Activated CD4-positive, CD25-positive, alpha-beta regulatory T cell treated with anti-CD3 and anti-CD28 coated beads, Interleukin-2, amount 50 U/mL, for 72 hours (primary cell): ENCODE data around the gene LAMTOR1.

Experiments
- DNase-seq: peaks from one replicate; pipeline ENCODE4 v3.0.0; 2021

Gene LAMTOR1

DNA sequence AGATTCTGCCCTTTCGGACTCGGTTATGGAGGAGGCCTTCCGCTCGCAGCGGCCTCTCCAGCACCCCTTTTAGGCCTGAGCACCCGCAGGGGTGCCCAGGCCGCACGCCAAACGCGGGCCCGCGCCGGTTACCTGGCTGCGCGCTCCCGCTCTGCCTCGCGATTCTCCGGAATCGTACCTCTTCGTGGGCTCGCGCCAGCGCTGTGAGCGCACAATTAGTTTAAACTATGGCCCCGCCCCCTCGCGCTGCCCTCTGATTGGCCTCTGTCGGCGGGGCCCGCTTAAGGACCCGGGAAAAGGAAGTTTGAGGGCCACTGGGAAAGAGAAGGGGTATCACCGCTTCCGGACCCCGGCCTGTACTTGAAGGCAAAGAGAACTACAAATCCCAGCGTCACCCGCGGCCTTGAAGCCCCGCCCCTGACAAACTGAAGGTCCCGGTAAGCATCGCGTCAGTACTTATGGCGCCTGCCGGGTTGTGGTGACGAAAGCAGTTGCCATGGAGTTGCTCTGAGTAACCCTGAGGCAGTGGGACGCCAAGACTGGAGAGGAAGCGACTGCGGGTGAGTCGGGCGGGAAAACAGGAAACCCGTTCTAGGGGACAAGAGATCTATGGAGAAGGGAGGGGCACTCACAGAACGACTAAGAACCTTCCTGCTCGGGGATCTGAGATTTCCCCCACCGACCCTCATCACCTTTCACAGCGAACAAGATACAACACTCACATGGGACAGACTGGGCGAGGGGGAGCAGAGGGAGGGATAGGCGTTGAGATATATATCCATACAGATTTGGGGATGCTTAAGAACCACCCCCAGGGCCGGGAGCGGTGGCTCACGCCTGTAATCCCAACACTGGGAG is 22.5 kb downstream of the LAMTOR1 start, which contains the start of the genes LRRC51 and NUMA1:
TSS of gene LRRC51 (plus strand) at position 525 of the 858 bp plus-strand sequence. CDS start 8,234 bp downstream, outside the sequence.
TSS of gene NUMA1 (minus strand) at position 217 of the 858 bp plus-strand sequence. CDS start 44,599 bp downstream, outside the sequence.
- DNase-seq, result peak; percentile 98

DNA sequence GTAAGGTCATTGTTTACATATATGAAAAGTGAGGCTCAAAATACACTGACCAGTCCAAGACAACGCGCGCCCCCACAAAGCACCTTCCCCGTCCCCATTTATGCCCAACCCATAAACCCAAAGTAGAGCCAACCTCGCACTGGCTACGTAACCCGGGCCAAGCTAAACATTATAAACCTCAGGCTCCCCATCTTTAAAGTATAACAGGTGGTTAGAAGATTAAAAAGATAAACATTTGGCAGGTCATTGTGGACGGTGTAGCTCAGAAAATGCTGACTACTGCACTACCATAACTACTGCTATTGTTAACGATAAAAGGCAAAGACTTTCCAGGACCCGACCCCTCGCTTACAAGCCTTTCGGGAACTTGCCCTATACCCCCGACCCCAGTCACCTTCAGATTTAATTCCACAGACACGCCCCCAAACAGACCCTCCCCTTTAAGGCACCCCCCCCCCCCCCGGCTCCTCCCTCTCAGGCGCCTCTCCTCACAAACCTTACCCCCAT is 23.2 kb downstream of the LAMTOR1 start:
- no peak for DNase-seq

DNA sequence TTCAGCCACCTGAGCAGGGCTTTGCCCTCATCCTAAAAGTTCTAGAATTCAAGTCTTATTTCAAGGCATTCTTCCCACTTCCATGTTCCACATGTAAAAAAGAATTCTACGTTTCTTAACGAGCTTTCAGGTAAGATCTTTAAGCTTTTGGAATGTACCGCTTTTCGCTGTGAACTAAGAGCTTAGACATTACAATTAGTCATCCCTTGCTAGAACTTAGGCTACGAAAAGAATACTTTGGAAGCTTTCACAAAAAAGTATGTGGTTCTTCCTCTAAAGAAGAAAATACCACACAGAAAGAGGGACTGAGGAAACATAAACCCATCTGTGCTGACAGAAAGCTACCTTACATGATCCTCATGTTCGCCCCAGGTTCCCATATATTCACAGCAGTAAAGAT is 24.6 kb downstream of the LAMTOR1 start:
- no peak for DNase-seq

DNA sequence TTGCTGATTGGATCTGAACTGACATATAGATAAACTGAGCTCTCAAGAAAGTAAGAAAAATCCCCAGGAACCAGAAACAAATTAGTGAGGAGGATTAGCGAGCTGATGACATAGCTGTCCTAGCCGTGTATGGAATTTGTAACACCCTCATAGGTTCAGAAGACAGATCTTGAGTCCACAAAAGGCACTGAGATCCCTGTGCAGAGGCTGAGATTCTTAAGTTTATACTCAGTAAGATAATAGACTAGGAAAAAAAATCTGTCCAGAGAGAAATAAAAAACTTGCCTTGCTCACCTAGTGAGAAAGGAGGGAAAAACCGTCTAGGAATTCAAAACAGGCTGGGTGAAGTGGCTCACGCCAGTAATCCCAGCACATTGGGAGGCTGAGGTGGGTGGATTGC is 27.3 kb downstream of the LAMTOR1 start:
- DNase-seq, result no peak

DNA sequence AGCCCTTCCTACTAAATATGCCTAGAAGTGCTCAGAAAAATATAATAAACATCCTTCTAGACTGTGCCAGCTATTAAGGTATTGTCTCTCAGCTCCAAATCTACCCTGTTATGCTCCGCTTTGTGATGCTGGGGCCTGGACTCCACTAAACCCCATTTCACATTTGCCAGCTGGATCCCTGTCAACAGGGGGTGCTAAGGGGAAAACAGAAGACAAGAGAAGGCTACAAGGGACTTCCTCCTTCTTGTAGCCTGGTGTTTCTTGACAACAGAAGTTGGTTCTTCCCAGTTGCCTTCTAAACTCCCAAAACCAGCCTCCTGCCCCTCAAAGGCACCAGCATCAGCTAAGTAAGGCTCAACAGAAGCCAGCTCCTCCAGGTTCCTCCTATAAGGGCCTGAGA is 28.0 kb downstream of the LAMTOR1 start:
- DNase-seq, result no peak

DNA sequence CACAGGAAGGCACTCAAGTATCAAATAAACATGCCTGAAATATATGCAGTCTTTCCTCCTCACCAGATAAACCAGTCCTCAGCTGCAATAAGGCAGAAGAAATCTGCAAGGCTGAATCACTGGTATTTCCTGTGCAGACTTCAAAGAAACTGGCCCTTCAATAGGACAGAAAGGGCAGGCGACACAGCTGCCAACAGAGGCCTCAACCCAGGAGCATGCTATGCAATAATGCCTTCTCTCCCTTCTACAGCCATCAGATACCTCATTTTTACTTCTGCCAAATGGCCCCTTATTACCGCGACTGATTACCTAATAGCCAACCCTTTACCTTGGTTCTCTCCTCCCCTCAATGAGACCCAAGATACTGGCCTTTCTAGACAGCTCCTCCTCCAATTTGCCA is 30.7 kb downstream of the LAMTOR1 start:
- no peak for DNase-seq

DNA sequence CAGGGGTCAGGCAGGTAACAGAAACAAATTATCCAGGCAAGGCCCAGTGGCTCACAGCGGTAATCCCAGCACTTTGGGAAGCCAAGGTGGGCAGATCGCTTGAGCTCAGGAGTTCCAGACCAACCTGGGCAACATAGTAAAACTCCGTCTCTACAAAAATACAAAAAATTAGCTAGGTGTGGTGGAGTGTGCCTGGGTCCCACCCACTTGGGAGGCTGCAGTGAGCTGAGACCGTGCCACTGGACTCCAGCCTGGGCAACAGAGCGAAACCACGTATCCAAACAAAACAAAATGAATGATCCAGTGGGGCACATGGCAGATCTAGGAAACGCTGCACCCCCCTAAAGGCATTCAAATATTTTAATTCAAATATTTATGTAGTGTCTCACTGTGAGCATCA is 32.6 kb downstream of the LAMTOR1 start:
- DNase-seq, result no peak

DNA sequence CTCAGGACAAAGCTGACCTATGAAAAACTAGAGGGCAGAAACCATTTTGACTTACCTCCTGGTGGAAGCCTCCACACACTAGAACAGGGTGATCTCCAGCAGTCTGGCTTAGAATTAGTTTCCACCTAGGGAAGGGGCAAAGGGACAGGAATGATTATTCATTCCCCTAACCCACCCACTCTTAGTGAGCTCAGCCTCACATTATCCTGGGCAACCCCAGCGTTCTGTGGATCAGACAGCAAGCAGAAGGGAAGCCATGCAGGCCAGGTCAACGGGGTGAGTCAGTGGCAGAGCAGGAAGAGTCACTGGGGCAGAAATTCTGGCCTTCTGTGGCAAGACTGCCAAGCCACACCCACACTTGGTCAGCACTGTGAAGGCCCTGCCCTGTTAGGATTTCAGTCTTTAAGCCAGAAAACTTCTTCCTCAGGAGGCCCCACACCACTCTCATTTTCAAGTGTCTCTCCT is 33.3 kb downstream of the LAMTOR1 start:
- no peak for DNase-seq

DNA sequence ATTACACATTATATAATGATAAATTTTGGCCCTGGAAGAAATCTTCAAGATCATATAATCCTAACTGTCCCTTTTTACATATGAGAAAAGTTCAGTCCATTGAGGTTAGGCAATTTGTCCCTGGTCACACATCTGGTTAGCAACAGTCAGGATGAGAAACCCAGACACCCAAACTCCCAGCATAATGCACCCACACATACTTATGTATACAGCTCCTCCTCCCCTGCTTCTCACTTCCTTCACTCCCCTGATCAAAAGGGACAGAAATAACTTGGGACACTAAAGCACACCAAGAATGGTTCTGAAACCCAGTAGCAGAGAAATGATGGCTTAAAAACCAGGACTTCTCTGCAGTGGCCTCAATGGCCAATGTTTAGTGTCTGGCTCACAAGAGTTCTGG is 33.9 kb downstream of the LAMTOR1 start:
- DNase-seq, result no peak

DNA sequence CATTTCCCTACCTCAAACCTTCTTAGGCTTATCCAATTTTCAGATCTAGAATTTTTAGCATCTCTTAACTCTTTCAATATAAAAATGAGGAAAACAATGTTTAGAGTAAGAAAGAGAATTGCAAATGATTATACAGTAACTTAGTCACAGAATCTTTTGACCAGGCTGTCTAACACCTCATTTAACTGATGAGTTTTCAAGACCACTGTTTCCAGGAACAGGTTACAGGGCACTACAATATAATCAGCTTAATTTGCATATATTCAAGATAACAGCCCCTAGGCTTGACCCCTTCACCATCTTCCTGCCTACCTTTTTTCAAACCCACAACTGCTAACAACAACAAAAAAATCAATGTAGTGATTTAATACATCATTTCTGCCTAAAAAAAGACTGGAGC is 35.4 kb downstream of the LAMTOR1 start:
- no peak for DNase-seq

DNA sequence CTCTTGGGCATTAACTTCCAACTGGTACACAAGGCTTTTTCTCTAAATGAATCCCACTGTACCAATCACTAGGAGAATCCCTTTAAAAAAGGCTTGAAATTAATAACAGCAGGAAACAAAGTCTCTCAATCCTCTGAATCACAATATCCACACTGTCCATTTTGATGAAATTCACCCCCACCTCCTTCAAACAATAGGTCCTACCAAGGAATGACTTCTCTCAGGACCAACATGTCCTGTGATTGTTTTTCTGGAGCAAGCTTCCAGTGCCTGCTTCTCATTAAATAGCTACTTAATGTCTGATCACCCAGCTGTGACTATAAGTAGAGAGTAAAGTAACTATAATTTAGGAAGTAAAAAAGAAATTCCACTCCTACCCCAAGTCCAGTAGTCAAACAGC is 35.8 kb downstream of the LAMTOR1 start:
- no peak for DNase-seq

DNA sequence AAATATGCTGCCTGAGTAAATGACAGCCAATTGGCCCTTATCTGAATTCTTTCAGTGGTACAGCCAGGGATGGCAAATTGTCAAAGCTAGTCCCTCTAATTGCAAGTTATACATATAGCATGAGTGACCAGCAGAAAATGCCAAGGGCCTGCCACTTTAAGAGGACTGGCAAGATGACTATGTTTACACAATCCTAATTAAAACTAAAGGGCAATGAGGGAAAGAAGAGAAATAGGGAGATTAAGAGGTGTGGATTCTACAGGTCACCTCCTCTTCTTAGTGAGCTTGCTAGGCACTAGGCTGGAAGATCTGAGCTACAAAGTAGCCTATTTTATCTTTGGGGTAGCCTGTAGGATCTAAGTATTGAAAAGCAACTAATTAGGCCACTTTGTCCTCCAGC is 36.2 kb downstream of the LAMTOR1 start:
- DNase-seq, result no peak

DNA sequence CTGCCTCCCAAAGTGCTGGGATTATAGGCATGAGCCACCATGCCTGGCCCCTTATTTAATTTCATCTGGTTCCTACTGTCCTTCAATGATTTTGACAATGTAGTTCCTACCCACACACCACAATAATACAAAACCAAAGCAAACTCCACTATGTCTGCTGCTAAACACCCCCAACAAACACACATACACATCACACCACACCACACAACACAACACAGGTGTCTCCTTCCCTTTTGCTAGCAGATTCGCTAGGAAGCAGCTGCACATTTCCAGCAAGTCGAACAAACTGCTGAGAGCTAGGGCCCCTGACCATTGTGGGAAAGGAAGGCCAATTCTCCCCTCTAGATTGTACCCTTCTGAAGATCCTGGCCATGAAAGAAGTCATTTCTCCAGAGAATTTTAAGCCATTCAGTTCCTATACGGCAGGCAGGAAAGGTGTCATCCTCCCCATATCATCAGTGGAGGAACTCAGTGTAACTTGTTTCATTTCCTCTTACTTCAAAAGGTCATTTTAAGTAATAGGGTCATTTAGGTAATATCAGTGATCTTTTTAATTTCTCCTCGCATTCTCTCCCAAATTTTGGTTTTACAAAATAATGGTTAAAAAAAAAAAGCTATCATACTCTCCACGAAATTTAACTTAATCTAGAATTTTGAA is 41.2 kb downstream of the LAMTOR1 start:
- no peak for DNase-seq

DNA sequence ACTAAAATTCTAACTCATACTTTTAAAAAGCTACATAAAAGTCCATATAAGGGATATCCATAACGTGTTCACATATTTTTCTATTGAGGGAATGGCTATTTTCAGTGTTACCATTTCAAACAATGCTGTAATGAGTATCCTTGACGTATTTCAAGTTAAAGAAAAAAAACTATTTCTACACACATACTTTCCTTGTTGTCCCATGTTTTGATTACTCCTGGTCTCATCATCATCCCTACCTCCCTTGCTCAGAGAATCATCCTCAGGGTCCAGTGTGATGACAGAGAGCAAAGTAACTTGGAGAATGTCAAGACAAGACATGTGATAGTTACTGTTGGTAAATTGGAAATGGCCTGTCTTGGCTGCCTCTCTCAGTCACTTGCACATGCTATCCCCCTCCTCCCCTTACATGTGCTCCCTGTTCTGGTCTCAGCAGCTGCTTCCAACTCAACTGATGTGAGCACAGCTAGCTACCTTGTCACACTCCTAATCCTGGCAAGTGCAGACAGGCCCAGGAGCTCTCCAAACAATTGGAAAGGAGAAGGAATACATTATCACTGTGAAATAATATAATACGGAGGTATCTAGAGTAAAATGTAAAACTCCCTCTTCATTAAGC is 44.6 kb downstream of the LAMTOR1 start:
- no peak for DNase-seq

DNA sequence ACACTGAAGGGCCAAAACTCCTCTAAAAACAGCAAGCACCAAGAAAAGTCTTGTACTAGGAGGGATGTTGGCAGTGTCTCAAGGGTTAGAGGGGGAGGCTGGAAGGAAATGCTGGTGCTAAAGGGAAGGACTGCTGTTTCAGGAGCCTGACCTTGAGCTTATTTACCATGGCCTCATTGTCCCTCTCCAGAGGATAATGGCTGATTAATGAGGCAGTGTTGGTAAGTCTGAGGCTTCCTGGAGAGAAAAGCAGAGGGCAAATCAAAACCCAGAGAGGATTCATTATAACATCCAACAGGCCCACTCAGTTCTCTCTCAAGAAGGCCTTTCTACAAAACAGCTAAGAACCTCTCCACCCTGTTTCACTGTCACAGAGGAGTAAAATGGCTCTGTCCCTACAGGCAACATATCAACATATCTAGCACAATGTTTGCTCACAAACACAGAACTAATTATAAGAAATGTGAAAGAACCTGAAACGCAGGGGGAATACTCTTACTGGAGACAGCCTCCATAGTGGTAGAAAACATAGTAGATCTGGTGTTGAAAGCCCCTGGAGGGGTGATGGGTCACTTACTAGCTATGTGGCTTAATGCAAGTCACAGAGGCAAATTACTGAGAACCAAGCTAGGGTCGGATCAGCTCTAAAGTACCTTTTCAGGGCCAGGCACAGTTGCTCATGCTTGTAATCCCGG is 54.2 kb downstream of the LAMTOR1 start:
- DNase-seq, result no peak
